Panc1 (cell line): ENCODE results near the gene CATSPER3.

Source experiments
- SIN3A ChIP-seq: IDR thresholded peaks from 2 replicates; pipeline ENCODE4 v1.6.1; 2012; ENCODE audit warnings: low read depth, mild to moderate bottlenecking, low read length, moderate library complexity, borderline replicate concordance; ENCODE audit not compliant: insufficient read depth
- TF ChIP-seq, protein P1 (sequence below): fragments of 450-650 bp; IDR thresholded peaks from 2 replicates; pipeline ENCODE4 v1.5.1; 2017; ENCODE audit warnings: mild to moderate bottlenecking

DNA sequence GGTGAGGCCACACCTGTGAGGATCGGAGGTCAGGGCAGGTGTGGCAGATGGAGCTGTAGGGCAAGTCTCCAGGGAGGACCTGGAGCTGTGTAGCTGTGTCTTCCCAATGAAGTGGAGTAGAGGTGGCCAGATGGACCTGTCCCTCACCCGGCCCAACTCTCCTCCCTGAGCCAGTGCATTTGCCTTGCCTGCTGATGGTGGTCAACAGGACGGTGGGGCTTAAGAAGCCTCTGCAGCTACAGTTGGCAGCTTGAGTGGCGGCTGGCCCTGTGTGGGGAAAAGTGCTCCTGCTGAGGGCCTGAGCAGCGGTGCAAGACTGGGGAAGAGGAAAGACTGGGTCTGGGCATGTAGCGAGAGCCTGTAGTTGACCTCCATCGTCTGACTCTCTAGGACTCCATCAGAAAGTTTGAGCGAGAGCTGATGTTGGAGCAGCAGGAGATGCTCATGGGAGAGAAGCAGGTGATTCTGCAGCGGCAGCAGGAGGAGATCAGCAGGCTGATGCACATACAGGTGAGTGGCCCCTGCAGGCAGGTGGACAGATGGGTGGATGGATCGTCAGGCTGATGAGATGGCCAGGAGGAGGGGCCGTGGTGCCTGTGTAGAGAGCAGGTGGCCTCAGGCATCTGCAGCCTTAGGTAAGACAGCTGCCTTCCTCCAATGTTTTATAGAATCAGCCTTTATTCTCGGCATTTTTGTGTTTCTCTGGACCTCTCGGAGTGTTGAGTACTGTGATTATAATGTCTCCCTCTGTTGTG, 41.5 kb downstream of the CATSPER3 start:
- no peak for TF ChIP-seq SIN3A
- TF ChIP-seq, protein P1, sequence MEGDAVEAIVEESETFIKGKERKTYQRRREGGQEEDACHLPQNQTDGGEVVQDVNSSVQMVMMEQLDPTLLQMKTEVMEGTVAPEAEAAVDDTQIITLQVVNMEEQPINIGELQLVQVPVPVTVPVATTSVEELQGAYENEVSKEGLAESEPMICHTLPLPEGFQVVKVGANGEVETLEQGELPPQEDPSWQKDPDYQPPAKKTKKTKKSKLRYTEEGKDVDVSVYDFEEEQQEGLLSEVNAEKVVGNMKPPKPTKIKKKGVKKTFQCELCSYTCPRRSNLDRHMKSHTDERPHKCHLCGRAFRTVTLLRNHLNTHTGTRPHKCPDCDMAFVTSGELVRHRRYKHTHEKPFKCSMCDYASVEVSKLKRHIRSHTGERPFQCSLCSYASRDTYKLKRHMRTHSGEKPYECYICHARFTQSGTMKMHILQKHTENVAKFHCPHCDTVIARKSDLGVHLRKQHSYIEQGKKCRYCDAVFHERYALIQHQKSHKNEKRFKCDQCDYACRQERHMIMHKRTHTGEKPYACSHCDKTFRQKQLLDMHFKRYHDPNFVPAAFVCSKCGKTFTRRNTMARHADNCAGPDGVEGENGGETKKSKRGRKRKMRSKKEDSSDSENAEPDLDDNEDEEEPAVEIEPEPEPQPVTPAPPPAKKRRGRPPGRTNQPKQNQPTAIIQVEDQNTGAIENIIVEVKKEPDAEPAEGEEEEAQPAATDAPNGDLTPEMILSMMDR = no peak
